ENCODE results near the gene CLEC14A. TPM values are rescaled to one million over a fixed set of nuclear protein-coding genes. Genes with fewer than 3 reads are reported as not detected.

The CLEC14A gene
- polyA plus RNA-seq, 1 of the 3 experiments (the other 2 are of a cell fraction) = 0.02 TPM

- no peak overlapping the region for H3K27ac ChIP-seq (ENCODE audit: low read depth in 2 of 2, low read length in 1 of 2)
- H3K9ac ChIP-seq = no peak overlapping the region
- H3K4me1 ChIP-seq (ENCODE audit: control insufficient read depth in 1 of 2, insufficient read depth in 2 of 2, low read depth in 1 of 2, low read length in 1 of 2) = no peaks in the 10 kb centered on the region
- H2AFZ ChIP-seq (ENCODE audit: low read depth) = no peak overlapping the region
- no peak overlapping the region for H3K4me2 ChIP-seq
- TF ChIP-seq RAD21 (IDR thresholded peaks at IDR 0.05; ENCODE audit: low read length) (no peak), ELF1 (IDR thresholded peaks at IDR 0.05) (no peak), FOSL2 (IDR thresholded peaks at IDR 0.05; ENCODE audit: borderline replicate concordance, low read depth) (no peak), POLR2AphosphoS5 (IDR thresholded peaks at IDR 0.05; ENCODE audit: low read depth, low read length) (no peak), JUND (IDR thresholded peaks at IDR 0.05) (no peak), EP300 (IDR thresholded peaks at IDR 0.05; ENCODE audit: borderline replicate concordance in 1 of 2, low read depth in 1 of 2, low read length in 1 of 2) (no peak)
- TF ChIP-seq, protein P1, sequence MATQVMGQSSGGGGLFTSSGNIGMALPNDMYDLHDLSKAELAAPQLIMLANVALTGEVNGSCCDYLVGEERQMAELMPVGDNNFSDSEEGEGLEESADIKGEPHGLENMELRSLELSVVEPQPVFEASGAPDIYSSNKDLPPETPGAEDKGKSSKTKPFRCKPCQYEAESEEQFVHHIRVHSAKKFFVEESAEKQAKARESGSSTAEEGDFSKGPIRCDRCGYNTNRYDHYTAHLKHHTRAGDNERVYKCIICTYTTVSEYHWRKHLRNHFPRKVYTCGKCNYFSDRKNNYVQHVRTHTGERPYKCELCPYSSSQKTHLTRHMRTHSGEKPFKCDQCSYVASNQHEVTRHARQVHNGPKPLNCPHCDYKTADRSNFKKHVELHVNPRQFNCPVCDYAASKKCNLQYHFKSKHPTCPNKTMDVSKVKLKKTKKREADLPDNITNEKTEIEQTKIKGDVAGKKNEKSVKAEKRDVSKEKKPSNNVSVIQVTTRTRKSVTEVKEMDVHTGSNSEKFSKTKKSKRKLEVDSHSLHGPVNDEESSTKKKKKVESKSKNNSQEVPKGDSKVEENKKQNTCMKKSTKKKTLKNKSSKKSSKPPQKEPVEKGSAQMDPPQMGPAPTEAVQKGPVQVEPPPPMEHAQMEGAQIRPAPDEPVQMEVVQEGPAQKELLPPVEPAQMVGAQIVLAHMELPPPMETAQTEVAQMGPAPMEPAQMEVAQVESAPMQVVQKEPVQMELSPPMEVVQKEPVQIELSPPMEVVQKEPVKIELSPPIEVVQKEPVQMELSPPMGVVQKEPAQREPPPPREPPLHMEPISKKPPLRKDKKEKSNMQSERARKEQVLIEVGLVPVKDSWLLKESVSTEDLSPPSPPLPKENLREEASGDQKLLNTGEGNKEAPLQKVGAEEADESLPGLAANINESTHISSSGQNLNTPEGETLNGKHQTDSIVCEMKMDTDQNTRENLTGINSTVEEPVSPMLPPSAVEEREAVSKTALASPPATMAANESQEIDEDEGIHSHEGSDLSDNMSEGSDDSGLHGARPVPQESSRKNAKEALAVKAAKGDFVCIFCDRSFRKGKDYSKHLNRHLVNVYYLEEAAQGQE (IDR thresholded peaks at IDR 0.05; ENCODE audit: low read depth, low read length) = no peak
- H3K36me3 ChIP-seq (replicated peaks in 1 of 2; ENCODE audit: control insufficient read depth in 1 of 2, insufficient read depth in 2 of 2, low read length in 1 of 2) = no peaks in the 10 kb centered on the region
- no peaks in the 10 kb centered on the region for H3K27me3 ChIP-seq (ENCODE audit: insufficient read depth)
- DNase-seq = no peak
- H3K9me3 ChIP-seq = no peaks in the 10 kb centered on the region
- H3K9me2 ChIP-seq = no peaks in the 10 kb centered on the region
- ChIA-PET CTCF (no interaction called here), POLR2A (no interaction called here)
- H3K79me2 ChIP-seq (ENCODE audit: insufficient read depth) = no peaks in the 10 kb centered on the region
- WGBS (ENCODE audit: low lambda C conversion rate) = under 1% methylated on average over 5 of the region's 5 CpGs
- H3K4me3 ChIP-seq (ENCODE audit: low read depth in 2 of 2, low read length in 1 of 2) = no peak overlapping the region
- no peaks in the 10 kb centered on the region for H3F3A ChIP-seq (replicated peaks; ENCODE audit: insufficient read depth)
- no peaks in the 10 kb centered on the region for H4K20me1 ChIP-seq (ENCODE audit: insufficient read depth)
These were observed 22.7 kb downstream of the CLEC14A start for GRCh38 chr14:38233218-38233617.

- WGBS (ENCODE audit: low lambda C conversion rate) = 2% methylated on average over 3 of the region's 3 CpGs
- no peak overlapping the region for H2AFZ ChIP-seq (ENCODE audit: low read depth)
- H3F3A ChIP-seq (replicated peaks; ENCODE audit: insufficient read depth) = no peaks in the 10 kb centered on the region
- no peak overlapping the region for H3K27ac ChIP-seq (ENCODE audit: low read depth in 2 of 2, low read length in 1 of 2)
- TF ChIP-seq NFIC (IDR thresholded peaks at IDR 0.05; ENCODE audit: borderline replicate concordance) (no peak), MXI1 (IDR thresholded peaks at IDR 0.05; ENCODE audit: low read depth, low read length) (no peak), FOXM1 (IDR thresholded peaks at IDR 0.05; ENCODE audit: low read depth) (no peak), SIN3A (IDR thresholded peaks at IDR 0.05; ENCODE audit: borderline replicate concordance, low read depth, low read length) (no peak), JUND (IDR thresholded peaks at IDR 0.05) (no peak)
- TF ChIP-seq, protein P1 (IDR thresholded peaks at IDR 0.05; ENCODE audit: low read depth, low read length) = no peak
- CTCF ChIA-PET = no interaction called here
- H3K36me3 ChIP-seq (replicated peaks in 1 of 2; ENCODE audit: control insufficient read depth in 1 of 2, insufficient read depth in 2 of 2, low read length in 1 of 2) = no peaks in the 10 kb centered on the region
- H3K9me3 ChIP-seq = no peaks in the 10 kb centered on the region
- H3K4me3 ChIP-seq (ENCODE audit: low read depth in 2 of 2, low read length in 1 of 2) = no peak overlapping the region
- POLR2A ChIA-PET = no interaction called here
- H3K9ac ChIP-seq = no peak overlapping the region
- no peak overlapping the region for H3K4me2 ChIP-seq
- H3K9me2 ChIP-seq = no peaks in the 10 kb centered on the region
- no peaks in the 10 kb centered on the region for H4K20me1 ChIP-seq (ENCODE audit: insufficient read depth)
- no peak for DNase-seq
- H3K4me1 ChIP-seq (ENCODE audit: control insufficient read depth in 1 of 2, insufficient read depth in 2 of 2, low read depth in 1 of 2, low read length in 1 of 2) = no peaks in the 10 kb centered on the region
- no peaks in the 10 kb centered on the region for H3K27me3 ChIP-seq (ENCODE audit: insufficient read depth)
- H3K79me2 ChIP-seq (ENCODE audit: insufficient read depth) = no peaks in the 10 kb centered on the region
These were observed 29.5 kb downstream of the CLEC14A start for GRCh38 chr14:38226366-38226765.

Data from SK-N-SH (cell line).